GM18868 (cell line): ENCODE results near the gene PLCB1.
A peak's percentile ranks its signal among the peaks of the same experiment; 100 is the strongest.

Source experiments
- ATAC-seq: cut with Tn5 transposase; IDR thresholded peaks from one replicate; pipeline ENCODE4 v1.9.1; 2021; ENCODE audit warnings: mild to moderate bottlenecking, moderate library complexity; ENCODE audit not compliant: unreplicated experiment

The PLCB1 gene

GRCh38 chr20:8208226-8208625 lies 76.2 kb downstream of the PLCB1 start:
- ATAC-seq: no peak

GRCh38 chr20:8209061-8209460 lies 77.0 kb downstream of the PLCB1 start:
- peak; percentile 34 for ATAC-seq

- no peak for ATAC-seq
Measured at GRCh38 chr20:8210749-8211148, 78.7 kb downstream of the PLCB1 start.

- peak; percentile 50 for ATAC-seq
Measured at GRCh38 chr20:8212286-8212685, 80.2 kb downstream of the PLCB1 start.

GRCh38 chr20:8213270-8213669 lies 81.2 kb downstream of the PLCB1 start:
- no peak for ATAC-seq

GRCh38 chr20:8213831-8214587 lies 81.9 kb downstream of the PLCB1 start:
- peak; percentile 78 for ATAC-seq

GRCh38 chr20:8215361-8215781 lies 83.3 kb downstream of the PLCB1 start:
- ATAC-seq: no peak

- peak; percentile 39 for ATAC-seq
Measured at GRCh38 chr20:8216375-8217200, 84.5 kb downstream of the PLCB1 start.

- ATAC-seq: no peak
Measured at GRCh38 chr20:8218861-8219260, 86.8 kb downstream of the PLCB1 start.

- ATAC-seq: no peak
Measured at GRCh38 chr20:8219403-8219802, 87.3 kb downstream of the PLCB1 start.

GRCh38 chr20:8220716-8221115 lies 88.7 kb downstream of the PLCB1 start:
- ATAC-seq: no peak

- ATAC-seq: peak; percentile 61
Measured at GRCh38 chr20:8221887-8222419, 89.9 kb downstream of the PLCB1 start.

GRCh38 chr20:8223091-8223870 lies 91.2 kb downstream of the PLCB1 start:
- no peak for ATAC-seq

GRCh38 chr20:8225658-8226057 lies 93.6 kb downstream of the PLCB1 start:
- no peak for ATAC-seq

- no peak for ATAC-seq
Measured at GRCh38 chr20:8226106-8226505, 94.0 kb downstream of the PLCB1 start.

GRCh38 chr20:8227293-8227692 lies 95.2 kb downstream of the PLCB1 start:
- no peak for ATAC-seq

- peak; percentile 69 for ATAC-seq
Measured at GRCh38 chr20:8228315-8228714, 96.2 kb downstream of the PLCB1 start.

GRCh38 chr20:8229090-8229489 lies 97.0 kb downstream of the PLCB1 start:
- no peak for ATAC-seq

- no peak for ATAC-seq
Measured at GRCh38 chr20:8231038-8231437, 99.0 kb downstream of the PLCB1 start.

- no peak for ATAC-seq
Measured at GRCh38 chr20:8232332-8232731, 100.3 kb downstream of the PLCB1 start.

GRCh38 chr20:8234580-8234979 lies 102.5 kb downstream of the PLCB1 start:
- no peak for ATAC-seq
